ENCODE measurements around the gene CHKA.

Gene CHKA

GRCh38 chr11:68083517-68083916 is 37.7 kb downstream of the CHKA start:
- DNase-seq (ENCODE audit: low read depth, low spot score): no peak
- no peak overlapping the region for H3K4me3 ChIP-seq (ENCODE audit: low read length)

DNA sequence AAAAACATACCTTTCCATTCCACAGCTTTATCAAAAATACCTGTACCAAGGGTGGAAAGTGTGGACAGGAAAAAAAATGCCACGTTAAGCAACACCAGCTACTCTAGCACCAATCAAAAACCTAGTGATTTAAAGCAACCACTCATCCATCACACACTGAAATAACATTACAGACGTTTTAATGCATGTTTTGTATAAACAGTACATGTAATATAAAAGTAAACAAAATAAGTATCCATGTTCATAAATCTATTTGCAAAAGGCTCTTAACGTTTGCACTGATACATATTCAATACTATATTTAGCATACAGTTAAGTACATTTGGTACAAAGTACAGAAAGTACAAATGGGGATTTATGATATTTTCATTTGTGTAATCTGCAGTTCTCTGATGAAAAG is 38.7 kb downstream of the CHKA start:
- no peak for DNase-seq (ENCODE audit: low read depth, low spot score)

GRCh38 chr11:68081691-68082090 is 39.5 kb downstream of the CHKA start:
- DNase-seq (ENCODE audit: low read depth, low spot score): no peak
- H3K4me3 ChIP-seq (ENCODE audit: low read length): no peak overlapping the region

More for the DNA sequence above, 38.7 kb downstream of the CHKA start:
- no peak overlapping the region for H3K4me3 ChIP-seq (ENCODE audit: low read length)

GRCh38 chr11:68080860-68081259 is 40.3 kb downstream of the CHKA start:
- no peak overlapping the region for H3K4me3 ChIP-seq (ENCODE audit: low read length)
- DNase-seq (ENCODE audit: low read depth, low spot score): no peak

- DNase-seq (ENCODE audit: low read depth, low spot score): no peak
Measured at GRCh38 chr11:68077617-68078582, 43.3 kb downstream of the CHKA start.

GRCh38 chr11:68076371-68077042 is 44.7 kb downstream of the CHKA start:
- H3K4me3 ChIP-seq (ENCODE audit: low read length): no peak overlapping the region
- DNase-seq (ENCODE audit: low read depth, low spot score): no peak

More at GRCh38 chr11:68077617-68078582, 43.3 kb downstream of the CHKA start:
- no peak overlapping the region for H3K4me3 ChIP-seq (ENCODE audit: low read length)

- H3K4me3 ChIP-seq (ENCODE audit: low read length): no peak overlapping the region
- DNase-seq (ENCODE audit: low read depth, low spot score): no peak
Measured at GRCh38 chr11:68074584-68075352, 46.4 kb downstream of the CHKA start.

GRCh38 chr11:68071281-68072048 is 49.7 kb downstream of the CHKA start:
- DNase-seq (ENCODE audit: low read depth, low spot score): no peak
- no peak overlapping the region for H3K4me3 ChIP-seq (ENCODE audit: low read length)

DNA sequence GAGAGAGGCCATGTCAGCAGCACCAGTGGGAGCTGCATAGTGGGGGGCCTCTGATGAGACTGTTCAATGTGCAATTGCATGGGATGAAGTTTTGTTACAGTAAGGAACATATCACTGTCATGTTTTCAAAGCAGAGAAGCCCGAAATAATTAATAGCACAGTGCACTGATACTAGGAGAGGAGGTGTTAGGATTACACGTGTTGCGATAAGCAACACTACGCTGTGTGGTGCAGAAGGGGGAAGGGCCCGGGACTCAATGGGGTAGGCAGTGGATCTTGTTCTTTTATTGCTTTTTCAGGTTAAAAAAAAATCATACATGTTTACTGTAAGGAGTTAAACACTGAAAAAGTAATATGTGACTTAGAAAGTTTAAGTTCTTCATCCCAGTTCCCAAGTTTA is 53.2 kb downstream of the CHKA start:
- no peak for DNase-seq (ENCODE audit: low read depth, low spot score)
- H3K4me3 ChIP-seq (ENCODE audit: low read length): no peak overlapping the region

- H3K4me3 ChIP-seq (ENCODE audit: low read length): no peak overlapping the region
- no peak for DNase-seq (ENCODE audit: low read depth, low spot score)
Measured at GRCh38 chr11:68066742-68067141, 54.4 kb downstream of the CHKA start.

DNA sequence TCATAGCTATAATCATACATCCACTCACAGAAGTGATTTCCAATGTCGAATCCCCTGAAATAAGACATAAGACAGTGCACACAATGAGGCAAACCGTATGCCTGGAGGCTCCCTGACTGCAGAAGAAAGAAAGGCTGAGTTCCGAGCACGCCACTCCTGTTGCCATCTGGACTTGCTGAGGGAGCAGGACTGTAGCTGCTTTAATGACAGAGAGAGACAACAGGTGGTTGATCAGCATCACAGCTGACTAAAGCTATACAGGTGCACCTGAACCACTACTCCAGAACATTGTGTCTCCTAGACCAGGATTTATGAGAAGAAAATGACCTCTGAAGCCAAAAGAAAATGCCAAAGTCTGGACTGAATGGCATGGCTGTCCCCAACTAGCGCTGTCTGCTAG is 55.3 kb downstream of the CHKA start:
- no peak for DNase-seq (ENCODE audit: low read depth, low spot score)
- H3K4me3 ChIP-seq (ENCODE audit: low read length): no peak overlapping the region

GRCh38 chr11:68064926-68065325 is 56.3 kb downstream of the CHKA start:
- H3K4me3 ChIP-seq (ENCODE audit: low read length): no peak overlapping the region
- DNase-seq (ENCODE audit: low read depth, low spot score): no peak

DNA sequence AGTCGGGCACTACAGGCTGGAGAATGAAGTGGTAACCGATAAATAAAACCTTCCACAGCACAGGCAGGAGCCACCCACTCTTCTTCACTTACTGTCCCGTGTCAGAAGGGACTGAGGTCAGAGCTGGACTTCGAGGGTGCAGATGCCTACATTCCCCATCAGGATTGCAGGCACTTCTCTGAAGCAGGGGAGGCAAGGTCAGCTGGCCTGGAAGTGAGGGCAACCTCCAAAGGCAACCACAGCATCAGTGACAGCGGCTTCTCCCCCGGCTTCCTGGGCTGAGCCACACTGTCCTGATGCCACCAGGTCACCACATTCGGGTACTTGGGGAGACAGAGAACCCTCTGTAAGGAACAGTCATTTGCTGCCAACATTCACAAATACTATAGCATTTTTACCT is 59.7 kb downstream of the CHKA start:
- no peak overlapping the region for H3K4me3 ChIP-seq (ENCODE audit: low read length)
- DNase-seq (ENCODE audit: low read depth, low spot score): no peak

GRCh38 chr11:68057807-68058206 is 63.4 kb downstream of the CHKA start:
- DNase-seq (ENCODE audit: low read depth, low spot score): no peak
- no peak overlapping the region for H3K4me3 ChIP-seq (ENCODE audit: low read length)

DNA sequence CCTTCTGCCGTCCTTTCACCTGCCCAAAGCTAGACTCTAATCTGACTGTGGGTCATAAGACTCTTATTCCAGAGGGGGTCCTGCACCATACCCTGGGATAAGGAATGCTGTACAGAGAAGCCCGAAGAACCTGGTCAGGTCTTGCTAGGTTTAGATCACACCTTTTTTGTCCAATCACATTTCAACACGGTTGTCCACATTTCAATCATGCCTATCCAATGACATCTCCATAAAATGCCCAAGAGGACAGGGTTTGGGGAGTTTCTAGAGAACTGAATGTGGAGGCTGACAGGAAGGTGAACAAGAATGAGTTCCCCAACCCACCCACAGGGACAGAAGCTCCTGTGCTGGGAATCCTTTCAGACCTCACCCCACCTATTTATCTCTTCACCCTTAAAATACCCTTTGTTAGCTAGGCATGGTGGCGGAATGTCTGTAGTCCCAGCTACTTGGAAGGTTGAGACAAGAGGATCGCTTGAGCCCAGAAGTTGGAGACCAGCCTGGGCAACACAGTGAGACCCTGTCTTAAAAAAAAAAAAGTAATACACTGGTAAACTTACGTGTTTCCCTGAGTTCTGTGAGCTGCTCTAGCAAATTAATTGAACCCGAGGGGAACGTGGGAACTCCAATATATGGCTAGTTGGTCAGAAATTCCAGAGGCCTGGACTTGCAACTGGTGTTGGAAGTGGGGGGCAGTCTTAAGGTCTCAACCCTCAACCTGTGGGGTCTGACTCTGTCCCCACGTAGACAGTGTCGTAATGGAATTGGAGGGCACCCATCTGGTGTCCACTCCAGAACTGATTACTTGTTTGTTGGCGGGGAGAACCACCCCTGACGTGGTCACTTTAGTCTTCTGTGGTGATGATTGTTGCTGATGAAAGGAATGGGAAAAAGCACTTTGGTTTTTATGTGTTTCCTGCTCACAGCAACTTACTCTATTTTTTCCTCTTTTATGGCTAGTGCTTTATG is 64.6 kb downstream of the CHKA start:
- DNase-seq (ENCODE audit: low read depth, low spot score): no peak
- H3K4me3 ChIP-seq (ENCODE audit: low read length): no peak overlapping the region

DNA sequence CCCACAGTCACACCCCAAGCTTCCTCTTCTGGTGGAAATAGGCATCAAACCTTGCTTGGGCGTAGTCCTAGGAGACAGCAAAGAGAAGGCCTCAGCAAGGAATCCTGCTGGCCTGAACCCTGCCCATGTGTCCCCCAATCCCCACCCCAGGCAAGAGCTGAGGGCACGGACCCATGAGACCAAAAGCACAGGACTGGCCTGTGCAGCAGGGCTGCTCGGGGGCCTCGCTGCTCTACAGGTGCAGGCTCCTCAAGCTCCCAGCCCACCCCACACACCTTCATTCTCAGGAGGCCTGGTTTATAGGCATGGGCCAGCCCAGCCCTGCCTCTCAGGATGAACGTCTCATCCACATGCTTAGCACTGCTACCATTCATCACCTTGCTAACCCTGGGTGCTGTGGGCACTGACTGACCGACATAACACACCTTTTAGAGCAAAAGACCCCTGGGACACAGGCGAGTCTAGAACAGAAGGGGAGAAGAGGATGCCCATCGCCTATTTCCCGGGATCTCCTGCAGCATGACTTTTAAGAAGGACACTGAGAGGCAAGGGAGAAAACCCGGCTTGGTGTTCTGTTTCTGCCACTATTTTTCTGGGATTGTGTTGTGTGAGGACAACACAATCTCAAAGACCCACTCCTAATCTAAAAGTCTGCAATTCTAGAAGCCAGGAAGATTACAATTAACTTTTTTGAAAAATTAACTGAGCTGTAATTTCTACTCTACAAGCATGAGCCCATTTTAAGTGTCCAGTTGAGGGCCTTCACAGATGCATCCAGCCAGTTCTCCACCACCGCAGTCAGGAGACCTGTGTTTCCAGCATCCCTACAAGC is 67.0 kb downstream of the CHKA start:
- DNase-seq (ENCODE audit: low read depth, low spot score): no peak
- no peak overlapping the region for H3K4me3 ChIP-seq (ENCODE audit: low read length)

GRCh38 chr11:68053117-68053516 is 68.1 kb downstream of the CHKA start:
- DNase-seq (ENCODE audit: low read depth, low spot score): no peak
- H3K4me3 ChIP-seq (ENCODE audit: low read length): no peak overlapping the region
